ENCODE results near the gene LIMS1.

GRCh38 chr2:108614043-108614545, 79.8 kb downstream of the LIMS1 start:
- TF ChIP-seq POLR2A (IDR thresholded peaks at IDR 0.05) (no peak), CTCF (IDR thresholded peaks at IDR 0.05) (no peak)
